ENCODE data around the gene DPYSL5.

DPYSL5 gene

DNA sequence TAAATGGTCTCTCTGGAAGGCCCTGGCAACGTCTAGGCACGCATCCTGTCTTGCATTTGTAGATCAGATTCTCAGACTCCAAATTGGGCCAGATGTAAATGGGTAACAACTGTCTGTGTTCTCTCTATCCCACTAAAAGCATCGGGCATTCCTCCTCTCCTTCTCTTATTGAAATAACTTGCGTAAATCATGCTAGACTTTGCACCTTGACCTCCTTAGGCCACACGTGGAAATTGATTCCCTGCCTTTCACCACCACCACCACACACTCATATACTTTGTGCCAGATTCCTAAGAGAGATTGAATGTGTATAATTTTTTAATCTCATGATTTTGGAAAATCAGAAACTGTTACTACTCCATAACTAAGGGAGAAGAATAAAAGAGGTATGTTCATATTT is 143.8 kb downstream of the DPYSL5 start:
- Histone ChIP-seq H3K4me3 (ENCODE audit: low read depth in 1 of 2, low read length in 1 of 2) (no peak overlapping the region), H3K36me3 (no peaks in the 10 kb centered on the region), H3K9me3 (no peaks in the 10 kb centered on the region), H3K27me3 (peaks cover 23% of the 10 kb centered on the region), H3K27ac (no peak overlapping the region), H3K4me1 (ENCODE audit: control insufficient read depth in 1 of 2, insufficient read depth in 1 of 2, low read depth in 1 of 2, low read length in 1 of 2) (no peaks in the 10 kb centered on the region)
- TF ChIP-seq, protein P1, sequence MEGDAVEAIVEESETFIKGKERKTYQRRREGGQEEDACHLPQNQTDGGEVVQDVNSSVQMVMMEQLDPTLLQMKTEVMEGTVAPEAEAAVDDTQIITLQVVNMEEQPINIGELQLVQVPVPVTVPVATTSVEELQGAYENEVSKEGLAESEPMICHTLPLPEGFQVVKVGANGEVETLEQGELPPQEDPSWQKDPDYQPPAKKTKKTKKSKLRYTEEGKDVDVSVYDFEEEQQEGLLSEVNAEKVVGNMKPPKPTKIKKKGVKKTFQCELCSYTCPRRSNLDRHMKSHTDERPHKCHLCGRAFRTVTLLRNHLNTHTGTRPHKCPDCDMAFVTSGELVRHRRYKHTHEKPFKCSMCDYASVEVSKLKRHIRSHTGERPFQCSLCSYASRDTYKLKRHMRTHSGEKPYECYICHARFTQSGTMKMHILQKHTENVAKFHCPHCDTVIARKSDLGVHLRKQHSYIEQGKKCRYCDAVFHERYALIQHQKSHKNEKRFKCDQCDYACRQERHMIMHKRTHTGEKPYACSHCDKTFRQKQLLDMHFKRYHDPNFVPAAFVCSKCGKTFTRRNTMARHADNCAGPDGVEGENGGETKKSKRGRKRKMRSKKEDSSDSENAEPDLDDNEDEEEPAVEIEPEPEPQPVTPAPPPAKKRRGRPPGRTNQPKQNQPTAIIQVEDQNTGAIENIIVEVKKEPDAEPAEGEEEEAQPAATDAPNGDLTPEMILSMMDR (IDR thresholded peaks at IDR 0.05): no peak

GRCh38 chr2:26993768-26994167 is 145.8 kb downstream of the DPYSL5 start:
- TF ChIP-seq, protein P1 (IDR thresholded peaks at IDR 0.05): no peak
- no peaks in the 10 kb centered on the region for H3K36me3 ChIP-seq
- H3K4me1 ChIP-seq (ENCODE audit: control insufficient read depth in 1 of 2, insufficient read depth in 1 of 2, low read depth in 1 of 2, low read length in 1 of 2): no peaks in the 10 kb centered on the region
- no peak overlapping the region for H3K27ac ChIP-seq
- peaks cover 20% of the 10 kb centered on the region for H3K27me3 ChIP-seq
- H3K4me3 ChIP-seq (ENCODE audit: low read depth in 1 of 2, low read length in 1 of 2): no peak overlapping the region
- H3K9me3 ChIP-seq: no peaks in the 10 kb centered on the region

GRCh38 chr2:26994983-26995382 is 147.1 kb downstream of the DPYSL5 start:
- Histone ChIP-seq H3K27me3 (peaks cover 8% of the 10 kb centered on the region), H3K4me1 (ENCODE audit: control insufficient read depth in 1 of 2, insufficient read depth in 1 of 2, low read depth in 1 of 2, low read length in 1 of 2) (no peaks in the 10 kb centered on the region), H3K9me3 (no peaks in the 10 kb centered on the region)

GRCh38 chr2:26997394-26997793 is 149.5 kb downstream of the DPYSL5 start:
- Histone ChIP-seq H3K36me3 (no peaks in the 10 kb centered on the region), H3K4me1 (ENCODE audit: control insufficient read depth in 1 of 2, insufficient read depth in 1 of 2, low read depth in 1 of 2, low read length in 1 of 2) (no peaks in the 10 kb centered on the region), H3K27ac (no peak overlapping the region), H3K9me3 (no peaks in the 10 kb centered on the region), H3K27me3 (no peaks in the 10 kb centered on the region), H3K4me3 (ENCODE audit: low read depth in 1 of 2, low read length in 1 of 2) (no peak overlapping the region)
- TF ChIP-seq, protein P1 (IDR thresholded peaks at IDR 0.05): no peak

More at GRCh38 chr2:26994983-26995382, 147.1 kb downstream of the DPYSL5 start:
- TF ChIP-seq, protein P1 (IDR thresholded peaks at IDR 0.05): no peak
- no peak overlapping the region for H3K27ac ChIP-seq
- H3K4me3 ChIP-seq (ENCODE audit: low read depth in 1 of 2, low read length in 1 of 2): no peak overlapping the region
- H3K36me3 ChIP-seq: no peaks in the 10 kb centered on the region

- H3K27ac ChIP-seq: no peak overlapping the region
- TF ChIP-seq, protein P1 (IDR thresholded peaks at IDR 0.05): no peak
- H3K36me3 ChIP-seq: no peaks in the 10 kb centered on the region
- no peak overlapping the region for H3K4me3 ChIP-seq (ENCODE audit: low read depth in 1 of 2, low read length in 1 of 2)
- no peaks in the 10 kb centered on the region for H3K4me1 ChIP-seq (ENCODE audit: control insufficient read depth in 1 of 2, insufficient read depth in 1 of 2, low read depth in 1 of 2, low read length in 1 of 2)
- no peaks in the 10 kb centered on the region for H3K9me3 ChIP-seq
- H3K27me3 ChIP-seq: no peaks in the 10 kb centered on the region
Measured at GRCh38 chr2:26998323-26998722, 150.4 kb downstream of the DPYSL5 start.

All from neutrophil (primary cell).